K562 (cell line): ENCODE data around the gene MPPED1.

Experiments
- CEBPB ChIP-seq: fragments of 450-650 bp; IDR thresholded peaks from 2 replicates; pipeline ENCODE4 v1.6.1; 2016; ENCODE audit warnings: missing genetic modification characterization, missing compliant biosample characterization
- EZH2 ChIP-seq: IDR thresholded peaks from 2 replicates; pipeline ENCODE4 v1.6.1; 2012; ENCODE audit warnings: low read depth, mild to moderate bottlenecking, inconsistent platforms, low read length, borderline replicate concordance
- MIER1 ChIP-seq: fragments of 450-650 bp; IDR thresholded peaks from 2 replicates; pipeline ENCODE4 v1.6.1; 2016; ENCODE audit warnings: antibody characterized with exemption, mild to moderate bottlenecking, low read depth
- YY1 ChIP-seq, 3 experiments: IDR thresholded peaks; 2 replicates each; pipeline ENCODE4 v1.6.1; 2011; ENCODE audit warnings: low read length in 2 of 3, mild to moderate bottlenecking in 2 of 3, moderate library complexity in 2 of 3, borderline replicate concordance in 1 of 3, control low read depth in 1 of 3, low read depth in 1 of 3; ENCODE audit not compliant: insufficient read depth in 3 of 3, insufficient replicate concordance in 2 of 3, control insufficient read depth in 1 of 3, insufficient read length in 1 of 3; ENCODE audit errors: extremely low read depth in 1 of 3
- ZNF184 ChIP-seq: sonication (generic); formaldehyde crosslinking; IDR thresholded peaks from 2 replicates; pipeline ENCODE4 v1.5.0; 2020; ENCODE audit warnings: missing genetic modification reagents
- TF ChIP-seq, protein P1 (sequence below): fragments of 250-450 bp; sonication (Bioruptor Pico); IDR thresholded peaks from 2 replicates; pipeline ENCODE4 v1.8.0; 2021; ENCODE audit warnings: mild to moderate bottlenecking, moderate library complexity
- TF ChIP-seq, protein P2 (sequence below), 3 experiments: IDR thresholded peaks in 2 of 3; conservative IDR thresholded peaks in 1 of 3; 2 replicates each; pipeline ENCODE4 v1.5.1; 2011 to 2012; ENCODE audit warnings: low read length in 3 of 3, mild to moderate bottlenecking in 3 of 3, control low read depth in 2 of 3, improper control_type of control experiment in 1 of 3, inconsistent platforms in 1 of 3, low read depth in 1 of 3, mixed read lengths in 1 of 3, moderate library complexity in 1 of 3; ENCODE audit not compliant: insufficient read depth in 2 of 3

DNA sequence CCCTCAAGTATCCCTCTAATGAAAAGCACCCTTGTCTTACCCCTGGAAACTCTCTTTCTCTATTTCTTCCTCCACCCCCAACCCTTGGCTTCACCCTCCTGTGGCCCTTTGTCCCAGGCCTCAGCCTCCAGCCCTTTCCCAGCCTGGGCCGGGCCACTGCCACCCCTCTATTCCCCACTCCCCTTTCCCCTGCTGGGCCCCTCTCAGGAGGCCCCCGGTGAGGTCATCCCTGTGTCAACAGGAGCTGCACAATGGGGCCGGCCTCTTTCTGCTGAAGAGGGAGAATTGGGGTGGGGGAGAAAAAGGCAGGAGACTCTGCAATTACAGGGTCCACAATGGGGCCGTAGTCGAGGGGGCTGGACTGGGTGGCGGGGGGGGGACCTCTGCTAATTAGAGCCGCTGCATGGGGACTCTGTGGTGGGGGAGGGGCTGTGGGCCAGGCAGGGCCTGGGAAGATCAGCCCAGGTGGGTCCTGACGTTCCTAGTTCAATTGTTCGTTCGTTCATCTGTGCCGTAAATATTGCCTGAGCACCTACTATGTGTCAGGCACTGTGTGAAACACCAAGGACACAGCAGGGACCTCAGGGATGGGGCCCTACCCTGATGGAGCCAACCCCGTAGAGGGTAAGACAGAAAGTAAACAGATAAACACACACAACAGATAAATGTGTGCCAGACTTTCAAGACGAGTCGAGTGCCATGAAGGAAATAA lies 18.5 kb upstream of the MPPED1 start:
- TF ChIP-seq, protein P1, sequence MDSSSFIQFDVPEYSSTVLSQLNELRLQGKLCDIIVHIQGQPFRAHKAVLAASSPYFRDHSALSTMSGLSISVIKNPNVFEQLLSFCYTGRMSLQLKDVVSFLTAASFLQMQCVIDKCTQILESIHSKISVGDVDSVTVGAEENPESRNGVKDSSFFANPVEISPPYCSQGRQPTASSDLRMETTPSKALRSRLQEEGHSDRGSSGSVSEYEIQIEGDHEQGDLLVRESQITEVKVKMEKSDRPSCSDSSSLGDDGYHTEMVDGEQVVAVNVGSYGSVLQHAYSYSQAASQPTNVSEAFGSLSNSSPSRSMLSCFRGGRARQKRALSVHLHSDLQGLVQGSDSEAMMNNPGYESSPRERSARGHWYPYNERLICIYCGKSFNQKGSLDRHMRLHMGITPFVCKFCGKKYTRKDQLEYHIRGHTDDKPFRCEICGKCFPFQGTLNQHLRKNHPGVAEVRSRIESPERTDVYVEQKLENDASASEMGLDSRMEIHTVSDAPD = no peak
- TF ChIP-seq CEBPB (tag) (no peak), EZH2 (no peak), MIER1 (no peak), YY1 (IDR thresholded peaks at IDR 0.05; ENCODE audit: borderline replicate concordance in 1 of 3, control insufficient read depth in 1 of 3, extremely low read depth in 1 of 3, insufficient read depth in 3 of 3, insufficient read length in 1 of 3, insufficient replicate concordance in 2 of 3, low read depth in 1 of 3, low read length in 2 of 3) (no peak), ZNF184 (CRISPR knock-in tag) (no peak)
- TF ChIP-seq, protein P2, sequence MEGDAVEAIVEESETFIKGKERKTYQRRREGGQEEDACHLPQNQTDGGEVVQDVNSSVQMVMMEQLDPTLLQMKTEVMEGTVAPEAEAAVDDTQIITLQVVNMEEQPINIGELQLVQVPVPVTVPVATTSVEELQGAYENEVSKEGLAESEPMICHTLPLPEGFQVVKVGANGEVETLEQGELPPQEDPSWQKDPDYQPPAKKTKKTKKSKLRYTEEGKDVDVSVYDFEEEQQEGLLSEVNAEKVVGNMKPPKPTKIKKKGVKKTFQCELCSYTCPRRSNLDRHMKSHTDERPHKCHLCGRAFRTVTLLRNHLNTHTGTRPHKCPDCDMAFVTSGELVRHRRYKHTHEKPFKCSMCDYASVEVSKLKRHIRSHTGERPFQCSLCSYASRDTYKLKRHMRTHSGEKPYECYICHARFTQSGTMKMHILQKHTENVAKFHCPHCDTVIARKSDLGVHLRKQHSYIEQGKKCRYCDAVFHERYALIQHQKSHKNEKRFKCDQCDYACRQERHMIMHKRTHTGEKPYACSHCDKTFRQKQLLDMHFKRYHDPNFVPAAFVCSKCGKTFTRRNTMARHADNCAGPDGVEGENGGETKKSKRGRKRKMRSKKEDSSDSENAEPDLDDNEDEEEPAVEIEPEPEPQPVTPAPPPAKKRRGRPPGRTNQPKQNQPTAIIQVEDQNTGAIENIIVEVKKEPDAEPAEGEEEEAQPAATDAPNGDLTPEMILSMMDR (IDR thresholded peaks at IDR 0.05 in 2 of 3, conservative IDR thresholded peaks at IDR 0.05 in 1 of 3; ENCODE audit: insufficient read depth in 2 of 3, low read depth in 1 of 3, low read length in 3 of 3) = no peak
